Measurements from ENCODE around the gene IQGAP3.
A peak's percentile ranks its signal among the peaks of the same experiment; 100 is the strongest.

The IQGAP3 gene

GRCh38 chr1:156551869-156552268 lies 20.5 kb downstream of the IQGAP3 start:
- H3K27ac ChIP-seq (ENCODE audit: low read depth, low read length, severe bottlenecking), result no peak overlapping the region
- H3K4me3 ChIP-seq (ENCODE audit: extremely low read depth, insufficient read depth, low read length, poor library complexity, severe bottlenecking), result no peak overlapping the region
- 94 to 97% methylated on average over 6 of the region's 6 CpGs for WGBS, 2 experiments (ENCODE audit: insufficient coverage in 2 of 2)
- H3K9me3 ChIP-seq (ENCODE audit: control insufficient read depth, low read length), result no peaks in the 10 kb centered on the region
- no peaks in the 10 kb centered on the region for H3K4me1 ChIP-seq (ENCODE audit: control insufficient read depth, insufficient read depth, low read length, poor library complexity, severe bottlenecking)
- peaks cover 87% of the 10 kb centered on the region for H3K36me3 ChIP-seq (ENCODE audit: control insufficient read depth, insufficient read depth, low read length)

- H3K4me3 ChIP-seq (ENCODE audit: extremely low read depth, insufficient read depth, low read length, poor library complexity, severe bottlenecking), result no peak overlapping the region
- no peaks in the 10 kb centered on the region for H3K4me1 ChIP-seq (ENCODE audit: control insufficient read depth, insufficient read depth, low read length, poor library complexity, severe bottlenecking)
- peaks cover 87% of the 10 kb centered on the region for H3K36me3 ChIP-seq (ENCODE audit: control insufficient read depth, insufficient read depth, low read length)
- 94 to 100% methylated on average over 2 to 3 of the region's 3 CpGs for WGBS, 2 experiments (ENCODE audit: insufficient coverage in 2 of 2)
- no peak overlapping the region for H3K27ac ChIP-seq (ENCODE audit: low read depth, low read length, severe bottlenecking)
- no peaks in the 10 kb centered on the region for H3K9me3 ChIP-seq (ENCODE audit: control insufficient read depth, low read length)
These were observed 21.2 kb downstream of the IQGAP3 start for GRCh38 chr1:156551066-156551643.

DNA sequence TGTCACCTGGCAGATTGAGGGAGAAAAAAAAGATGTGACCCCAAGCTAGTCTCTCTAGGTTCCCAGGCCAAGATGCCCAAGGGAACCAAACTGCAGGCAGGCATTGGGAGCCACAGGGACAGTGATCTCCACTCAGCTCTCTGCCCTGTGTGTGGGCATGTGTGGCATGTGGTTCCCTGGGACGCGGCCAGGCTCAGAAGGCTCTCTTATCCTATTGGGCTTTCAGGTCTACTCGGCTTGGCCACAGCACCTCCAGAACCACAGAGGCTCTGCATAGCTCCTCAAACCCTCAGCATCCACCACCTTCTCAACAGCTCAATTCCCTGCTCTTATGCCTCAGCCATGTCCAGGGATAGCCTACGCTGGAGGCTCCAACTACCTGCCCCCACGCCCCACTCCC lies 22.0 kb downstream of the IQGAP3 start:
- no peaks in the 10 kb centered on the region for H3K9me3 ChIP-seq (ENCODE audit: control insufficient read depth, low read length)
- WGBS, 2 experiments (ENCODE audit: insufficient coverage in 2 of 2), result 79 to 91% methylated on average over 4 of the region's 5 CpGs
- no peak overlapping the region for H3K4me3 ChIP-seq (ENCODE audit: extremely low read depth, insufficient read depth, low read length, poor library complexity, severe bottlenecking)
- no peak overlapping the region for H3K27ac ChIP-seq (ENCODE audit: low read depth, low read length, severe bottlenecking)
- H3K4me1 ChIP-seq (ENCODE audit: control insufficient read depth, insufficient read depth, low read length, poor library complexity, severe bottlenecking), result no peaks in the 10 kb centered on the region
- H3K36me3 ChIP-seq (ENCODE audit: control insufficient read depth, insufficient read depth, low read length), result peaks cover 87% of the 10 kb centered on the region

- Histone ChIP-seq H3K4me3 (ENCODE audit: extremely low read depth, insufficient read depth, low read length, poor library complexity, severe bottlenecking) (no peak overlapping the region), H3K9me3 (ENCODE audit: control insufficient read depth, low read length) (no peaks in the 10 kb centered on the region), H3K36me3 (ENCODE audit: control insufficient read depth, insufficient read depth, low read length) (peaks cover 87% of the 10 kb centered on the region), H3K4me1 (ENCODE audit: control insufficient read depth, insufficient read depth, low read length, poor library complexity, severe bottlenecking) (no peaks in the 10 kb centered on the region), H3K27ac (ENCODE audit: low read depth, low read length, severe bottlenecking) (no peak overlapping the region)
- 100% methylated on average over 1 of the region's 1 CpG; no CpG with 5 or more reads in 1 of the 2 experiments for WGBS, 2 experiments (ENCODE audit: insufficient coverage in 2 of 2)
These were observed 22.5 kb downstream of the IQGAP3 start for GRCh38 chr1:156549831-156550230.

DNA sequence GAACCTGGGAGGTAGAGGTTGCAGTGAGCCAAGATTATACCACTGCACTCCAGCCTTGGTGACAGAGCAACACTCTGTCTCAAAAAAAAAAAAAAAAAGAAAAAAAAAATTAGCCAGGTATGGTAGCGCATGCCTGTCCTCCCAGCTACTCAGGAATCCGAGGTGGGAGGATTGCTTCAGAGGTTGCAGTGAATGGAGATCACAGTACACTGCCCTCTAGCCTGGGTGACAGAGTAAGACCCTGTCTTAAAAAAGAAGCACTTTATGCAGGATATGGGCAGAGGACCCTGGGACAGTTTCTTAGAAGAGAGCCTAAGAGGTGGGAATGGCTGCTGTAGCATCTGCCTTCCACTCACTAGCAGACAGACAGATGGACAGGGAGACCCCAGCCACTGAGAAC lies 23.0 kb downstream of the IQGAP3 start:
- WGBS, 2 experiments (ENCODE audit: insufficient coverage in 2 of 2), result 77 to 95% methylated on average over 2 of the region's 2 CpGs
- no peaks in the 10 kb centered on the region for H3K4me1 ChIP-seq (ENCODE audit: control insufficient read depth, insufficient read depth, low read length, poor library complexity, severe bottlenecking)
- no peak overlapping the region for H3K4me3 ChIP-seq (ENCODE audit: extremely low read depth, insufficient read depth, low read length, poor library complexity, severe bottlenecking)
- peaks cover 86% of the 10 kb centered on the region for H3K36me3 ChIP-seq (ENCODE audit: control insufficient read depth, insufficient read depth, low read length)
- H3K27ac ChIP-seq (ENCODE audit: low read depth, low read length, severe bottlenecking), result no peak overlapping the region
- no peaks in the 10 kb centered on the region for H3K9me3 ChIP-seq (ENCODE audit: control insufficient read depth, low read length)

DNA sequence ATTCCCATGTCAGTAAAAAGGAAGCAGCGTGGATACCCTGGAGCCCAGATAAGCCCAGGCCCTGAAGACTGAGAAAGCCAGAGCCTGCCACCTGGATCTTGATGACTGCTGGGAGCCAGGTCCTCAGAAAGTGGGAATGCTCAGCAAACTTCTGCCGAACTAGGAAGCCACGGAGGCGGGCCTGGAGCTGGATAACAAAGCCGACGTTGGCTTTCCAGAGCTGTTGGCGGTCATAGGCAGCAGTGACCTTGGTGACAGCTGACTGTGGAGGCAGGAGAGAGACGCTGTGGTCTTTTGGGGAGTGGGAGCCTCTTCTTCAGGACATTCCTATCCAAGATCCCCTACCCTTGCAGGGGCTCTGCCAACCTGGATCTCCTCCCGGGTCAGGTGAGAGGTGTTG lies 24.4 kb downstream of the IQGAP3 start:
- Histone ChIP-seq H3K9me3 (ENCODE audit: control insufficient read depth, low read length) (no peaks in the 10 kb centered on the region), H3K36me3 (ENCODE audit: control insufficient read depth, insufficient read depth, low read length) (peaks cover 86% of the 10 kb centered on the region), H3K27ac (ENCODE audit: low read depth, low read length, severe bottlenecking) (no peak overlapping the region), H3K4me3 (ENCODE audit: extremely low read depth, insufficient read depth, low read length, poor library complexity, severe bottlenecking) (no peak overlapping the region), H3K4me1 (ENCODE audit: control insufficient read depth, insufficient read depth, low read length, poor library complexity, severe bottlenecking) (no peaks in the 10 kb centered on the region)
- 99 to 100% methylated on average over 4 to 9 of the region's 9 CpGs for WGBS, 2 experiments (ENCODE audit: insufficient coverage in 2 of 2)

DNA sequence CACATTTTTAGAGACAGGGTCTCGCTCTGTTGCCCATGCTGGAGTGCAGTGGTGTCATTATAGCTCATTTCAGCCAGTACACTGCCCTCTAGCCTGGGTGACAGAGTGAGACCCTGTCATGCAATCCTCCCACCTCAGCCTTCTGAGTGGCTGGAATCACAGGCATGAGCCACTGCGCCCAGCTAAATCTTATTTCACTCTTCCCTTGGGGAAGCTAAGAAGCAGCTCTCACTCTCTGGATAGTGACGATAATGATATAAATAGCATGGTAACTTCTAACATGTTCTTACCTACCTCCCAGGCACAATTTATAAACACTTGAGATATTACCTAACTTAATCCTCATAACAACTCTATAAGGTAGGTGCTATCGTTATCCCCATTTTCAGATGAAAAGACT lies 24.9 kb downstream of the IQGAP3 start:
- Histone ChIP-seq H3K36me3 (ENCODE audit: control insufficient read depth, insufficient read depth, low read length) (peaks cover 89% of the 10 kb centered on the region), H3K9me3 (ENCODE audit: control insufficient read depth, low read length) (no peaks in the 10 kb centered on the region), H3K27ac (ENCODE audit: low read depth, low read length, severe bottlenecking) (no peak overlapping the region), H3K4me1 (ENCODE audit: control insufficient read depth, insufficient read depth, low read length, poor library complexity, severe bottlenecking) (no peaks in the 10 kb centered on the region), H3K4me3 (ENCODE audit: extremely low read depth, insufficient read depth, low read length, poor library complexity, severe bottlenecking) (no peak overlapping the region)
- 96 to 100% methylated on average over 1 to 3 of the region's 4 CpGs for WGBS, 2 experiments (ENCODE audit: insufficient coverage in 2 of 2)

DNA sequence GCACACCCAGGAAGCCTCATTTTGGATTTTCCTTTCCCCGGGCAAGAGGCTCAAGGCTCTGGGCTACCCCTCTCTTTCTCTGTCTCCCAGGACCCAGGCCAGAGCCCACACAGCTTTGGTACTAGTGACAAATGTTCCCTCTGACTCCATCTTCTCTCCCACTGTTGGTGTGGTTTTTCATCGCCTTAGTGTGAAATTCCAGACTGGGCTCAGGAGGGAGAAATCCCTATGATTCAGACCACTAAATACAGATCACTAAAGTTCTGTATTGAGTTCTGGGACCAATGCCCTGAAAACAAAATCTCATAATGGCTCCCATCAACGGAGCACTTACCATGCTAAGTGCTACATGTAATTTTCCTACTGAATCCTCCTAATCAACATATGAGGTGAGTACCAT lies 26.1 kb downstream of the IQGAP3 start:
- H3K9me3 ChIP-seq (ENCODE audit: control insufficient read depth, low read length), result no peaks in the 10 kb centered on the region
- H3K4me1 ChIP-seq (ENCODE audit: control insufficient read depth, insufficient read depth, low read length, poor library complexity, severe bottlenecking), result no peaks in the 10 kb centered on the region
- H3K36me3 ChIP-seq (ENCODE audit: control insufficient read depth, insufficient read depth, low read length), result peaks cover 90% of the 10 kb centered on the region
- no peak overlapping the region for H3K4me3 ChIP-seq (ENCODE audit: extremely low read depth, insufficient read depth, low read length, poor library complexity, severe bottlenecking)
- H3K27ac ChIP-seq (ENCODE audit: low read depth, low read length, severe bottlenecking), result no peak overlapping the region
- whole genome bisulfite sequencing, 2 experiments (ENCODE audit: insufficient coverage in 2 of 2), result 90 to 100% methylated on average over 2 of the region's 3 CpGs

DNA sequence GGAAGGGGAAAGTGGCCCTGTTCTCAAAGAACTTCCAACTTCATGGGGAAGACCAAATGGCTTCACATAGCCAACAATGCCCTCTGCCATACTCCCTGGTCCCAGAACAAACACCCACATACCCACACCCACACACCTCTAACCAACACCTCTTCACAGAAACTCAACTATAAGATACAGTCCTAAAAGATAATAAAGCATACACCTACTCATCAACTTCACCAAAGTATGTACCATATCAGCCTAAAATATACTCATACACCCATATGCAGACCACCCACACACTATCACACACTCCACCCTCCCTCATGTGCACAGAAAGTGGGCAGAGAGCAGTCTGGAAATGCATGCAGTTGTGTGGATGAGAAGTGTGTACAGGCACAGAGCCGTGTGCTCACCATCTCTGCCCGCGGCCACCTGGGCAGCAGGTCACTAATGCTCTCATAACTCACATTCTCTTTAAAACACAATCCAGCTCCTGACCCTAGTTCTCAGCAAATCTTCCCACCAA lies 27.7 kb downstream of the IQGAP3 start:
- Histone ChIP-seq H3K27ac (ENCODE audit: low read depth, low read length, severe bottlenecking) (no peak overlapping the region), H3K36me3 (ENCODE audit: control insufficient read depth, insufficient read depth, low read length) (peaks cover 90% of the 10 kb centered on the region)

DNA sequence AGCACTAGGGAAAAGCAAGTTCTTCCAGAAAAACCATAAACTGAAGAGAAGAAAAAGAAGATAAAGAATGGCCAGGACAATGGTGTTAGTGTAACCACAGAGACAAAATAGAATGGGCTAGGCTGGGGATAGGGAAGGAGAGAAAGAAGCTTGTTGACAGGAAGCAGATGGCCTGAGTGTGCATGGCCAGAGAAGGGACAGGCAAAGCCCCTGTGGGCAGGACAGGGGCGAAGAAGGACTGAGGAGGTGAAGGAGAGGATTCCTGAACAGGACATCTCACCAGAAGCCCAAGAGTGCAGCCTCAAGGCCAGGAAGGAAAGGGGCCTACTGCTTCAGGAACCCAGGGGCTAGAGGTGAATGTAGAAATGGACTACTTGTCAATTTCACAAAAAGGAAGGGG lies 29.3 kb downstream of the IQGAP3 start:
- Histone ChIP-seq H3K36me3 (ENCODE audit: control insufficient read depth, insufficient read depth, low read length) (peaks cover 94% of the 10 kb centered on the region), H3K4me1 (ENCODE audit: control insufficient read depth, insufficient read depth, low read length, poor library complexity, severe bottlenecking) (no peaks in the 10 kb centered on the region), H3K27ac (ENCODE audit: low read depth, low read length, severe bottlenecking) (peak overlapping the region; percentile 53), H3K9me3 (ENCODE audit: control insufficient read depth, low read length) (no peaks in the 10 kb centered on the region), H3K4me3 (ENCODE audit: extremely low read depth, insufficient read depth, low read length, poor library complexity, severe bottlenecking) (no peak overlapping the region)
- 88 to 100% methylated on average over 1 of the region's 1 CpG for WGBS, 2 experiments (ENCODE audit: insufficient coverage in 2 of 2)

More for the DNA sequence above, 27.7 kb downstream of the IQGAP3 start:
- Histone ChIP-seq H3K9me3 (ENCODE audit: control insufficient read depth, low read length) (no peaks in the 10 kb centered on the region), H3K4me3 (ENCODE audit: extremely low read depth, insufficient read depth, low read length, poor library complexity, severe bottlenecking) (no peak overlapping the region), H3K4me1 (ENCODE audit: control insufficient read depth, insufficient read depth, low read length, poor library complexity, severe bottlenecking) (no peaks in the 10 kb centered on the region)
- WGBS, 2 experiments (ENCODE audit: insufficient coverage in 2 of 2), result 92 to 93% methylated on average over 2 to 3 of the region's 3 CpGs

DNA sequence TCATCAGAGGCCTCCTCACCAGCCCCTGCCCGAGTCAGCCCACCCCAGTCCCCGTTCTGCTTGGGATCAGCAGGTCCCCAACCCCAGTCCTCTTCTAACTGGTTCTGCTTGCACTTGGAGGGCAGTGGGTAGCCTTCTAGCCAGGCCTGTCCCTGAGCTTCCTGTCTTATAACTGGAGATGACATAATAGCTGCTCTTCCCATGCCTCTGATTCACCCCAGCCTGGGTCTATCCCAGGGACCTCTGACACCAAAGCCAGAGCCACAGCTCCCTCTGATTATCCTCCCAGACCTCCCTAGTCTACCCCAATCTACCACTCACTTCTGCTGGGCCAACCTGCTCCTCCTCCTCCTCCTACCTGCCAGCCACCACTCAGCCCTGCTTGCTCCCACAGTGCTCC lies 31.4 kb downstream of the IQGAP3 start:
- Histone ChIP-seq H3K27ac (ENCODE audit: low read depth, low read length, severe bottlenecking) (no peak overlapping the region), H3K4me1 (ENCODE audit: control insufficient read depth, insufficient read depth, low read length, poor library complexity, severe bottlenecking) (no peaks in the 10 kb centered on the region), H3K4me3 (ENCODE audit: extremely low read depth, insufficient read depth, low read length, poor library complexity, severe bottlenecking) (no peak overlapping the region), H3K36me3 (ENCODE audit: control insufficient read depth, insufficient read depth, low read length) (peaks cover 92% of the 10 kb centered on the region), H3K9me3 (ENCODE audit: control insufficient read depth, low read length) (no peaks in the 10 kb centered on the region)
- WGBS, 2 experiments (ENCODE audit: insufficient coverage in 2 of 2), result 100% methylated on average over 2 of the region's 2 CpGs
